ENCODE data around the gene AATF.

Gene AATF

GRCh38 chr17:36936455-36937000 lies 12.2 kb upstream of the AATF start:
- TF ChIP-seq EZH2phosphoT487 (IDR thresholded peaks at IDR 0.05; ENCODE audit: borderline replicate concordance) (no peak), CTCF (conservative IDR thresholded peaks at IDR 0.05; ENCODE audit: low read length) (no peak)
- no peak overlapping the region for H3K9ac ChIP-seq (ENCODE audit: low read depth, low read length, poor library complexity, severe bottlenecking)
- H3K4me2 ChIP-seq (ENCODE audit: low read depth, low read length, poor library complexity, severe bottlenecking), result no peak overlapping the region
- no peaks in the 10 kb centered on the region for H3K4me1 ChIP-seq (ENCODE audit: insufficient read depth, low read length, poor library complexity, severe bottlenecking)
- no peaks in the 10 kb centered on the region for H3K36me3 ChIP-seq (ENCODE audit: insufficient read depth, low read length)
- H3K27me3 ChIP-seq (ENCODE audit: insufficient read depth, low read length, poor library complexity, severe bottlenecking), result no peaks in the 10 kb centered on the region
- no peak overlapping the region for H3K4me3 ChIP-seq (ENCODE audit: low read length, poor library complexity, severe bottlenecking)
- H3K79me2 ChIP-seq (ENCODE audit: insufficient read depth, low read length), result no peaks in the 10 kb centered on the region
- H4K20me1 ChIP-seq (ENCODE audit: insufficient read depth, low read length, poor library complexity, severe bottlenecking), result no peaks in the 10 kb centered on the region
- no peaks in the 10 kb centered on the region for H3K9me2 ChIP-seq (replicated peaks; ENCODE audit: low read depth, low read length)
- H3F3A ChIP-seq (ENCODE audit: low read depth), result no peaks in the 10 kb centered on the region
- no peak overlapping the region for H2AFZ ChIP-seq (ENCODE audit: low read length)
- no peaks in the 10 kb centered on the region for H3K9me3 ChIP-seq (ENCODE audit: insufficient read depth, low read depth, low read length)

DNA sequence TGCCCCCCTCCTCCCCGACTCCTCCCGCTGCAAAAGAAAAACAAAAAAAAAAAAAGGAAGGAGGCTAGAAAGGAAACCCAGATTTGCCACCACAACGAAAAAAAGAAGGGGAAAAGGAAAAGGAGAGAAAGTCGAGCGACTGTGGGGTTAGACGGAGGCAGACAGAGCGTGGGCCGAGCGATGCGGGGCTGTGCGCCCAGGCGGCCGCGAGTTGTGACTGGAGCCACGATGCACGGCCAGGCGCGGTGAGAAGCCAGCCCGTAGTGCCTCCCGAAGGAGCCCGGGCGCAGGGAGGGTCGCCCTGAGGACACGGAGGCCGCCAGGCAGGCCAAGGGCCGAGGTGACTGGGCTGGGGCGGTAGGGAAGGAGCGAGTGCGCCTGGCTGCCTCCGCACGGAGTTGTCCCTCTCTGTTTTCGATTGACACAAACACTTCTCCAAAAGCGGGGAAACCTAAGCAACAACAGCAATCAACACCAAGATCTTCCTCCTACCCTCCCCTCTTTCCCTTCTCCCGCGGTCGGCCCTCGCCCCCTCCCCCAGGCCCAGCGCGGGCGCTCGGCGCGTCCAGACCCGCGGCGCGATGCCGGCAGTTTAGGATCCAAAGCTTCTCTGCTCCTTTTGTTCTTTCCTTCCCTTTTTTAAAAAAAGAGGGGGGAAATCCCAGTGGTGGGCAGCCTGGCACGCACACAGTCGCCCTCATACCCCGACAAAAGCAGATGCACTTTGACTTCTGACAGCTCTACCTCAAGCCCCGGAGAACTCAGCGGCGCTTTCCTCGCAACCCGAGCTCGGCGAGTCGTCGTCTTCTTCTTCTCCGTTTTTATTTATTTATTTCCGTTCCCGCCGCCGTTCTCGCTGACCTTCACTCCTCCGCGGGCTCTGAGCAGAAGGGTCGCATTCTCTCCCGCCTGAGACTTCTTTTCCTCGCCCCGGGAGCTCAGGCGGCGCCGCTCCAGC lies 11.5 kb upstream of the AATF start, which contains the start of gene LHX1:
Gene LHX1, plus strand, starts transcription at position 475 of the 958 bp plus-strand sequence. CDS start 723 bp downstream, outside the sequence.
- no peaks in the 10 kb centered on the region for H3K27me3 ChIP-seq (ENCODE audit: insufficient read depth, low read length, poor library complexity, severe bottlenecking)
- H3K36me3 ChIP-seq (ENCODE audit: insufficient read depth, low read length), result no peaks in the 10 kb centered on the region
- TF ChIP-seq EZH2phosphoT487 (IDR thresholded peaks at IDR 0.05; ENCODE audit: borderline replicate concordance) (no peak), CTCF (conservative IDR thresholded peaks at IDR 0.05; ENCODE audit: low read length) (no peak)
- H3K9me3 ChIP-seq (ENCODE audit: insufficient read depth, low read depth, low read length), result no peaks in the 10 kb centered on the region
- no peak within 1 kb of the TSS for H3K4me2 ChIP-seq (ENCODE audit: low read depth, low read length, poor library complexity, severe bottlenecking)
- H4K20me1 ChIP-seq (ENCODE audit: insufficient read depth, low read length, poor library complexity, severe bottlenecking), result no peaks in the 10 kb centered on the region
- no peak within 1 kb of the TSS for H3K9ac ChIP-seq (ENCODE audit: low read depth, low read length, poor library complexity, severe bottlenecking)
- no peaks in the 10 kb centered on the region for H3F3A ChIP-seq (ENCODE audit: low read depth)
- no peak within 1 kb of the TSS for H3K4me3 ChIP-seq (ENCODE audit: low read length, poor library complexity, severe bottlenecking)
- H3K9me2 ChIP-seq (replicated peaks; ENCODE audit: low read depth, low read length), result no peaks in the 10 kb centered on the region
- no peak within 1 kb of the TSS for H2AFZ ChIP-seq (ENCODE audit: low read length)
- no peaks in the 10 kb centered on the region for H3K79me2 ChIP-seq (ENCODE audit: insufficient read depth, low read length)
- H3K4me1 ChIP-seq (ENCODE audit: insufficient read depth, low read length, poor library complexity, severe bottlenecking), result no peaks in the 10 kb centered on the region

GRCh38 chr17:36937959-36938565 lies 10.7 kb upstream of the AATF start:
- Histone ChIP-seq H2AFZ (ENCODE audit: low read length) (no peak overlapping the region), H3K4me1 (ENCODE audit: insufficient read depth, low read length, poor library complexity, severe bottlenecking) (no peaks in the 10 kb centered on the region), H3K9me3 (ENCODE audit: insufficient read depth, low read depth, low read length) (no peaks in the 10 kb centered on the region), H3K36me3 (ENCODE audit: insufficient read depth, low read length) (no peaks in the 10 kb centered on the region), H3K9me2 (replicated peaks; ENCODE audit: low read depth, low read length) (no peaks in the 10 kb centered on the region), H3K9ac (ENCODE audit: low read depth, low read length, poor library complexity, severe bottlenecking) (no peak overlapping the region), H3K79me2 (ENCODE audit: insufficient read depth, low read length) (no peaks in the 10 kb centered on the region), H3K27me3 (ENCODE audit: insufficient read depth, low read length, poor library complexity, severe bottlenecking) (no peaks in the 10 kb centered on the region), H3K4me3 (ENCODE audit: low read length, poor library complexity, severe bottlenecking) (no peak overlapping the region), H3F3A (ENCODE audit: low read depth) (no peaks in the 10 kb centered on the region), H3K4me2 (ENCODE audit: low read depth, low read length, poor library complexity, severe bottlenecking) (no peak overlapping the region), H4K20me1 (ENCODE audit: insufficient read depth, low read length, poor library complexity, severe bottlenecking) (no peaks in the 10 kb centered on the region)
- no peak for TF ChIP-seq CTCF (conservative IDR thresholded peaks at IDR 0.05; ENCODE audit: low read length)

Data from Loucy (cell line).